ENCODE measurements around the gene CCDC177. TPM values are rescaled to one million over a fixed set of nuclear protein-coding genes. Genes with fewer than 3 reads are reported as not detected.

The CCDC177 gene
- total and polyA plus RNA-seq, 7 experiments from 2014 or later = not detected

- H3K4me1 Mint-ChIP-seq = peaks cover 0 to 4% (median 2%) of the 10 kb centered on the region in 7 donors
- H3K4me1 ChIP-seq (ENCODE audit: control insufficient read depth in 2 of 2, insufficient read depth in 2 of 2, low read length in 2 of 2) = no peaks in the 10 kb centered on the region
- POLR2A ChIA-PET = no interaction called here
- H3K27me3 Mint-ChIP-seq = peaks cover 16 to 44% (median 35%) of the 10 kb centered on the region in 5 donors
- no peak overlapping the region for H3K4me3 Mint-ChIP-seq
- H3K27ac ChIP-seq (ENCODE audit: low read depth, low read length) = no peak overlapping the region
- H3K4me3 ChIP-seq (ENCODE audit: low read length) = no peak overlapping the region
- intact Hi-C loops (cut with micrococcal nuclease) = no loop called here
- H3K9me3 ChIP-seq (ENCODE audit: control insufficient read depth in 2 of 3, low read length in 3 of 3) = no peaks in the 10 kb centered on the region
- no peaks in the 10 kb centered on the region for H3K9me3 Mint-ChIP-seq
- no peaks in the 10 kb centered on the region for H3K36me3 Mint-ChIP-seq
- no peaks in the 10 kb centered on the region for H3K36me3 ChIP-seq (ENCODE audit: control insufficient read depth in 2 of 3, insufficient read depth in 3 of 3, low read length in 3 of 3)
- H3K27me3 ChIP-seq (ENCODE audit: control insufficient read depth in 2 of 2, insufficient read depth in 2 of 2, low read length in 2 of 2) = no peaks in the 10 kb centered on the region
- CTCF ChIA-PET = no interaction called here
- H3K27ac Mint-ChIP-seq = no peak overlapping the region
- DNase-seq (no peak), ATAC-seq (no peak)
Observed at GRCh38 chr14:69551511-69551910, 23.2 kb downstream of the CCDC177 start.

- Histone ChIP-seq H3K27me3 (ENCODE audit: control insufficient read depth in 2 of 2, insufficient read depth in 2 of 2, low read length in 2 of 2) (no peaks in the 10 kb centered on the region), H3K36me3 (ENCODE audit: control insufficient read depth in 2 of 3, insufficient read depth in 3 of 3, low read length in 3 of 3) (no peaks in the 10 kb centered on the region), H3K4me3 (ENCODE audit: low read length) (no peak overlapping the region), H3K27ac (ENCODE audit: low read depth, low read length) (no peak overlapping the region), H3K4me1 (ENCODE audit: control insufficient read depth in 2 of 2, insufficient read depth in 2 of 2, low read length in 2 of 2) (no peaks in the 10 kb centered on the region), H3K9me3 (ENCODE audit: control insufficient read depth in 2 of 3, low read length in 3 of 3) (no peaks in the 10 kb centered on the region)
- peak in 1 of 9 donors; percentile 2 for DNase-seq
- peaks cover 0 to 12% (median 4%) of the 10 kb centered on the region in 7 donors for H3K4me1 Mint-ChIP-seq
- H3K27ac Mint-ChIP-seq = no peak overlapping the region
- no peak overlapping the region for H3K4me3 Mint-ChIP-seq
- peaks cover 26 to 56% (median 51%) of the 10 kb centered on the region in 5 donors for H3K27me3 Mint-ChIP-seq
- H3K9me3 Mint-ChIP-seq = no peaks in the 10 kb centered on the region
- ChIA-PET POLR2A (no interaction called here), CTCF (interaction anchor here (0.5 to 0.6 kb wide), 2 partner anchors 151 to 1887 kb away, joined by 3 to 4 read pairs; no protein-coding TSS in a partner anchor)
- no peaks in the 10 kb centered on the region for H3K36me3 Mint-ChIP-seq
- ATAC-seq = no peak
- intact Hi-C loops (cut with micrococcal nuclease) = no loop called here
Observed at GRCh38 chr14:69548566-69548965, 26.1 kb downstream of the CCDC177 start.

- peaks cover 26 to 55% (median 46%) of the 10 kb centered on the region in 5 donors for H3K27me3 Mint-ChIP-seq
- Histone ChIP-seq H3K27me3 (ENCODE audit: control insufficient read depth in 2 of 2, insufficient read depth in 2 of 2, low read length in 2 of 2) (no peaks in the 10 kb centered on the region), H3K4me3 (ENCODE audit: low read length) (no peak overlapping the region), H3K27ac (ENCODE audit: low read depth, low read length) (no peak overlapping the region), H3K4me1 (ENCODE audit: control insufficient read depth in 2 of 2, insufficient read depth in 2 of 2, low read length in 2 of 2) (no peaks in the 10 kb centered on the region), H3K36me3 (ENCODE audit: control insufficient read depth in 2 of 3, insufficient read depth in 3 of 3, low read length in 3 of 3) (no peaks in the 10 kb centered on the region), H3K9me3 (ENCODE audit: control insufficient read depth in 2 of 3, low read length in 3 of 3) (no peaks in the 10 kb centered on the region)
- H3K27ac Mint-ChIP-seq = no peak overlapping the region
- H3K36me3 Mint-ChIP-seq = no peaks in the 10 kb centered on the region
- POLR2A ChIA-PET = interaction anchor here (0.6 kb wide), 1 partner anchor 1431 kb away, joined by 3 read pairs; no protein-coding TSS in a partner anchor
- ATAC-seq (peak; percentile 50), DNase-seq (peak in 2 of 9 donors; percentile 7 to 52)
- H3K4me3 Mint-ChIP-seq = peak overlapping the region in 1 of 10 donors; percentile 7
- intact Hi-C loops (cut with micrococcal nuclease) = no loop called here
- no peaks in the 10 kb centered on the region for H3K9me3 Mint-ChIP-seq
- peaks cover 0 to 17% (median 4%) of the 10 kb centered on the region in 7 donors for H3K4me1 Mint-ChIP-seq
- CTCF ChIA-PET = interaction anchor here (0.5 kb wide), 1 partner anchor 152 kb away, joined by 4 read pairs; no protein-coding TSS in a partner anchor
Observed at GRCh38 chr14:69547701-69548348, 26.8 kb downstream of the CCDC177 start.

- peak; percentile 70 for ATAC-seq
Observed at GRCh38 chr14:69543341-69544115, 31.1 kb downstream of the CCDC177 start.

GRCh38 chr14:69542311-69542710 lies 32.4 kb downstream of the CCDC177 start:
- DNase-seq = no peak
- Mint-ChIP-seq H3K36me3 (no peaks in the 10 kb centered on the region), H3K4me3 (no peak overlapping the region), H3K9me3 (no peaks in the 10 kb centered on the region), H3K27me3 (peaks cover 29 to 39% (median 37%) of the 10 kb centered on the region in 5 donors), H3K4me1 (peaks cover 0 to 17% (median 3%) of the 10 kb centered on the region in 7 donors), H3K27ac (no peak overlapping the region)
- Histone ChIP-seq H3K9me3 (ENCODE audit: control insufficient read depth in 2 of 3, low read length in 3 of 3) (no peaks in the 10 kb centered on the region), H3K27me3 (ENCODE audit: control insufficient read depth in 2 of 2, insufficient read depth in 2 of 2, low read length in 2 of 2) (peaks cover 0 to 4% of the 10 kb centered on the region in 2 donors), H3K36me3 (ENCODE audit: control insufficient read depth in 2 of 3, insufficient read depth in 3 of 3, low read length in 3 of 3) (no peaks in the 10 kb centered on the region), H3K4me1 (ENCODE audit: control insufficient read depth in 2 of 2, insufficient read depth in 2 of 2, low read length in 2 of 2) (no peaks in the 10 kb centered on the region), H3K27ac (ENCODE audit: low read depth, low read length) (no peak overlapping the region), H3K4me3 (ENCODE audit: low read length) (no peak overlapping the region)
- no peak for ATAC-seq
- CTCF ChIA-PET = no interaction called here
- intact Hi-C loops (cut with micrococcal nuclease) = no loop called here
- POLR2A ChIA-PET = no interaction called here

More at GRCh38 chr14:69543341-69544115, 31.1 kb downstream of the CCDC177 start:
- intact Hi-C loops (cut with micrococcal nuclease) = no loop called here
- peaks cover 0 to 17% (median 4%) of the 10 kb centered on the region in 7 donors for H3K4me1 Mint-ChIP-seq
- no peak overlapping the region for H3K4me3 ChIP-seq (ENCODE audit: low read length)
- peaks cover 20 to 48% (median 35%) of the 10 kb centered on the region in 5 donors for H3K27me3 Mint-ChIP-seq
- no peak overlapping the region for H3K27ac ChIP-seq (ENCODE audit: low read depth, low read length)
- H3K9me3 Mint-ChIP-seq = no peaks in the 10 kb centered on the region
- peaks cover 0 to 2% of the 10 kb centered on the region in 2 donors for H3K27me3 ChIP-seq (ENCODE audit: control insufficient read depth in 2 of 2, insufficient read depth in 2 of 2, low read length in 2 of 2)
- peak overlapping the region in 2 of 10 donors; percentile 13 to 25 for H3K4me3 Mint-ChIP-seq
- H3K27ac Mint-ChIP-seq = peak overlapping the region in 1 of 9 donors; percentile 35
- no peaks in the 10 kb centered on the region for H3K4me1 ChIP-seq (ENCODE audit: control insufficient read depth in 2 of 2, insufficient read depth in 2 of 2, low read length in 2 of 2)
- no peaks in the 10 kb centered on the region for H3K36me3 Mint-ChIP-seq
- H3K9me3 ChIP-seq (ENCODE audit: control insufficient read depth in 2 of 3, low read length in 3 of 3) = no peaks in the 10 kb centered on the region
- POLR2A ChIA-PET = interaction anchor here (0.8 kb wide), 1 partner anchor 322 kb away, joined by 3 read pairs; no protein-coding TSS in a partner anchor
- peak in 1 of 9 donors; percentile 27 for DNase-seq
- CTCF ChIA-PET = no interaction called here
- no peaks in the 10 kb centered on the region for H3K36me3 ChIP-seq (ENCODE audit: control insufficient read depth in 2 of 3, insufficient read depth in 3 of 3, low read length in 3 of 3)

GRCh38 chr14:69540654-69541335 lies 33.9 kb downstream of the CCDC177 start:
- H3K27ac ChIP-seq (ENCODE audit: low read depth, low read length) = no peak overlapping the region
- peak; percentile 41 for ATAC-seq
- POLR2A ChIA-PET = no interaction called here

More at GRCh38 chr14:69540654-69541335, 33.9 kb downstream of the CCDC177 start:
- Mint-ChIP-seq H3K27me3 (peaks cover 26 to 40% (median 33%) of the 10 kb centered on the region in 5 donors), H3K9me3 (no peaks in the 10 kb centered on the region), H3K4me1 (peaks cover 0 to 17% (median 0%) of the 10 kb centered on the region in 7 donors), H3K27ac (no peak overlapping the region), H3K36me3 (no peaks in the 10 kb centered on the region), H3K4me3 (no peak overlapping the region)
- peaks cover 0 to 4% of the 10 kb centered on the region in 2 donors for H3K27me3 ChIP-seq (ENCODE audit: control insufficient read depth in 2 of 2, insufficient read depth in 2 of 2, low read length in 2 of 2)
- no peaks in the 10 kb centered on the region for H3K4me1 ChIP-seq (ENCODE audit: control insufficient read depth in 2 of 2, insufficient read depth in 2 of 2, low read length in 2 of 2)
- intact Hi-C loops (cut with micrococcal nuclease) = no loop called here
- no peaks in the 10 kb centered on the region for H3K36me3 ChIP-seq (ENCODE audit: control insufficient read depth in 2 of 3, insufficient read depth in 3 of 3, low read length in 3 of 3)
- DNase-seq = no peak
- no peak overlapping the region for H3K4me3 ChIP-seq (ENCODE audit: low read length)
- no peaks in the 10 kb centered on the region for H3K9me3 ChIP-seq (ENCODE audit: control insufficient read depth in 2 of 3, low read length in 3 of 3)
- CTCF ChIA-PET = no interaction called here

Measured in naive thymus-derived CD4-positive, alpha-beta T cell (primary cell).